HG03565 (cell line): ENCODE results near the gene SIGLEC1.

Experiments
- ATAC-seq: cut with Tn5 transposase; IDR thresholded peaks from one replicate; pipeline ENCODE4 v1.9.1; 2021; ENCODE audit warnings: mild to moderate bottlenecking, moderate library complexity; ENCODE audit not compliant: unreplicated experiment

The SIGLEC1 gene

GRCh38 chr20:3744806-3745685 is 32.6 kb upstream of the SIGLEC1 start:
- ATAC-seq, result no peak

- no peak for ATAC-seq
Measured at GRCh38 chr20:3744037-3744436, 31.6 kb upstream of the SIGLEC1 start.

- no peak for ATAC-seq
Measured at GRCh38 chr20:3743251-3743650, 30.9 kb upstream of the SIGLEC1 start.

- no peak for ATAC-seq
Measured at GRCh38 chr20:3741836-3742458, 29.5 kb upstream of the SIGLEC1 start.

GRCh38 chr20:3740615-3741301 is 28.4 kb upstream of the SIGLEC1 start:
- ATAC-seq, result no peak

GRCh38 chr20:3739926-3740451 is 27.6 kb upstream of the SIGLEC1 start:
- ATAC-seq, result no peak

GRCh38 chr20:3739054-3739925 is 26.9 kb upstream of the SIGLEC1 start:
- ATAC-seq, result no peak

DNA sequence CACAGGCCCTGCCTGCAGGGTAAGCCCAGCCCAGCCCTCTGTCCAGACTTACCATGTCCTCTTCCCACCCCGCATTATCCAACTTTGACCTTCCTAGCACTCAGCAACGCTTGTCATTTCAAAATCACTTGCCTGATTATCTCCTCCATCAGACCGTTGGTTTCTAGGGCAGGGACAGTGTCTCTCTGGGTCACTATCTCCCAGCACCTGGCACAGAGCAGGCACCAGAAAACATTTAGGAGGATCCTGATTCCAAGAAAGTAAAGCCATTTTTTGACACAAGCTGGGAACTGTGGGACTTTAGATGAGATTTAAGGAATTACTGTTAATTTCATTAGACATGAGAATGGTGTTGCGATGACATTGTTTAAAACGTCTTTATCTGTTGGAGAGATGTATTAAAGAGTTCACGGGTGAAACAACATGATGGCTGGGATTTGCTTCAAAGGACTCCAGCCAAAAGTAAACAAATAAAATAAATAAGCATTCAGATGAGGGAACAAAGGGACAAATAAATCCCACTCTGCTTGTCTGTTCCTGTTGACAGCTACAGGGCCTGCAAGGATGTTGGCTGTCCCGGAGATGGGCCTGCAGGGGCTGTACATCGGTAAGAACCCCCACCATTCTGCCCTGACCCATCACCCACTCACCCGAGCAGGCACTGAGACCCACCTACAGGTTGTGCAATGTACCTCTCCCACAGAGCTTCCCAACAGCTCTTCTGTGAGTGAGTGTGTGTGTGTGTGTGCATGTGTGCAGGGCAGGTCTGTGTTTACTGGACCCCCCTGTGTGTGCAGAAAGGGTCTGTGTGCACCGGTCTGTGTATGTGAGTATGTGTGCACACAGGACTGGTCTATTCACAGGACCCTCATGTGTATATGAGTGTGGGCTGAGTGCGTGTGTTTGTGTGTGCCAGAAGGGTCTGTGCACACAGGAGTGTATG is 26.0 kb upstream of the SIGLEC1 start:
- no peak for ATAC-seq

GRCh38 chr20:3735768-3736167 is 23.4 kb upstream of the SIGLEC1 start:
- no peak for ATAC-seq

DNA sequence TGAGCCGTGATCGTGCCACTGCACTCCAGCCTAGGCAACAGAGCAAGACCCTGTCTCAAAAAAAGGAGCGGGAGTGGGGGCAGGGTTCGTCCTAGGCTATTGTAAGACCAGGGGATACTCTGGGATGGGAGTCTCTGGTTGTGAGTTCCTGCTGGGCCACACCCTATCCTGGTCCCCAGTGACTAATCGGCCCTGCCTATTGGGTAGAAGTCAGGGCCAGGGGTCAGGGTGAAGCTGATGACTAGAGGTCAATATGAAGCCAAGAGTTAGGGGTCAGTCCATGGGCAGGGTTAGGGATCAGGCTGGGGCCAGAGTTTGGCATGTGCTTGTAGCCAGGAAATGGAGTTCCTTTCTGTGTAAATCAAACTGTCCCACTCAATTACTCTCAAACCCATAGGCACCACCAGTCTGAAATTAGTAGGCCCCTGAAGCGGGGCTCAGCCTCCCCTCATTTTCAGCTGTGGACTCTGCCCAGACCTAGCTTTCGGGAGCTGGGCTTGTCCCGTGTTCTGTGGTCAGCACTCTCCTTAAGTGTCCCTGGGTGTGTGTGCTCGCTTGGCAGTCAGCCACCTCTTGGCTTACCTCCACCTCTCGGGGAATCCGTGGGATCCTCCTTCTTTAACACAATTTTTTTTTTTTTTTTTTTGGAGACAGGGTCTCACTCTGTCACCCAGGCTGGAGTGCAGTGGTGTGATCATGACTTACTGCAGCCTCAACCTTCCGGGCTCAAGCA is 21.9 kb upstream of the SIGLEC1 start:
- no peak for ATAC-seq

GRCh38 chr20:3733119-3733995 is 21.0 kb upstream of the SIGLEC1 start:
- ATAC-seq, result no peak

DNA sequence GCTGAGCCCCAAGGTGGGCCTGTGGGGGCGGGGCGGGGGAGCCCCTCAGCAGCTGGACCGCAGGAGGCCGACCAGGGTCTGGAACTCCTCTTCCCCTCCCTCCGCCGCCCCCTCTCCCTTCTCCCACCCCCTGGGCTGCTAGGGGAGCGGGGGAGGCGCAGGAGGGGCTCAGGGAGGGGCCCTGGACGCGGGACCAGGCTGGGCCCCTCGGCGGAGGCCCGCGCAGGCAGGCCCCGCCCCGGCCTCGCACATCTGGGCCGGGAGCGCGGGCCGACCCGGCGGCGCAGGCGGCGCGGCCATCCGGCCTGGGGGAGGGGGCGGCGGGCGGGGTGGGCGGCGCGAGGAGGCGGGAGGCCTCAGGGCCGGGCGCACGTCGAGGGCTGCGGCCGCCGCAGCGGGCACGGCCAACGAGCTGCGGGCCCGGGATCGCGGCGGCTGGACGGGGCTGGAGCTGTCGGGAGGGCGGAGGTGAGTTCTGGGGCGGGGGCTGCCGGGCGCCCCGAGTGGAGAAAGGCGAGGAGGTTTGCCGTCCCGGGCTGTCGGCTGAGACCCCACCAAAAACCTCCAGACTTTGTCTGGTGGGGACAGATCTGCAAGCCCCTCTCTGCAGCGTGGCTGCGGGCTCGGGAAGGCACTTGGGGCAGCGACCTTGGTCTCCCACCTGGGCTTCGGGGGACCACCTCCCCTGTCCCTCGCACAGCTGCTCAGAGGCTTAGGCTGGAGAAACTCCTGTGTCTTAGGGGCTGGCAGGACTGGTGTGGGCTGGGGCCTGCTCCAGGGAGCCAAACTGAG is 20.1 kb upstream of the SIGLEC1 start, which contains the start of gene HSPA12B:
Gene HSPA12B, plus strand, starts transcription at position 359 of the 792 bp plus-strand sequence. CDS start 5,990 bp downstream, outside the sequence.
- ATAC-seq, result no peak

GRCh38 chr20:3731944-3732326 is 19.5 kb upstream of the SIGLEC1 start:
- no peak for ATAC-seq

DNA sequence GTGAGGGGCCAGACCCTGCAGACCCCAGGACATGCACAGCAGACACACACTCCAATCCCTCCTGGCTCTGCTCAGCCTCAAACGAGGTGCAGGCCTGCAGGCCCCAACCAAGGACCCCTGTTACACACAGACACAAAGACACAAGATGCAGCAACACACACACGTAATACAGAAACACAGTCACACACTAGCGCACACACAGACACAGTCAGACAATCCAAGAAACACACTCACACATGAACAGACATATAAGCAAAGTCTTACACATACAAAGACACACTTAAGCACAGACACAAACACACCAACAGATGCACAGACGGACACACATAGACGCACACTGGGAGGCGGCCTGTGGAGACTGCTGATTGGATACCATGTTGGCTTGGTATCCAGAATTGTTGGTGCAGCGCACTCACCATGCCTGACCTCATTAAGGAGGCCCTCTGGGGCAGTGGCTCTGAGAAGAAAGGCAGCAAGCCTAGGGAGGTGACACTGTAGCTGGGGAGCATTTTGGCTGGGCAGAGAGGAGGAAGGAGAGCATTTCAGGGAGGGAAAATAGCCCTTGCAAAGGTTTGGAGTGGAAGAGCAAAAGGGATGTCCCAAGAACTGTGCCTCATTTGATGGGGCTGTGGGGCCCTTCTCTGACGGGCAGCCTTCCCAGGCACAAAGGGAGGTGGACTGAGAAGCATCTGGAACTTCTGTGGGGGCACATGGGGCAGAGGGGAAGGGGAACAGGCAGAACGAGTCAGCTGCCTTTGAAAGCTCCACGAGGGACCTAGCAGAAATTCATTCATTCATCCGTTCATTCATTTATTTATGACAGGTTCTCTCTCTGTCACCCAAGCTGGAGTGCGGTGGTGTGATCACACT is 18.6 kb upstream of the SIGLEC1 start:
- ATAC-seq, result no peak

- no peak for ATAC-seq
Measured at GRCh38 chr20:3729811-3730540, 17.6 kb upstream of the SIGLEC1 start.
